ENCODE results near the gene STAMBP.
"Not testable (repeated sequence)": the region's sequence is repeated elsewhere in the genome, so short reads cannot be mapped to it uniquely, and the experiment has no call there.

Gene STAMBP

GRCh38 chr2:73894877-73895276 lies 66.1 kb downstream of the STAMBP start:
- Histone ChIP-seq H3K9me3 (ENCODE audit: low read length) (no peaks in the 10 kb centered on the region), H3K36me3 (ENCODE audit: insufficient read depth, low read length) (no peaks in the 10 kb centered on the region), H3K4me3 (ENCODE audit: low read length) (no peak overlapping the region), H3K4me1 (ENCODE audit: insufficient read depth, low read length) (peaks cover 20% of the 10 kb centered on the region), H2AFZ (ENCODE audit: low read depth, low read length) (no peak overlapping the region), H3K27me3 (ENCODE audit: insufficient read depth, low read length) (peaks cover 13% of the 10 kb centered on the region)

GRCh38 chr2:73895473-73895872 lies 66.7 kb downstream of the STAMBP start:
- no peak overlapping the region for H2AFZ ChIP-seq (ENCODE audit: low read depth, low read length)
- no peaks in the 10 kb centered on the region for H3K36me3 ChIP-seq (ENCODE audit: insufficient read depth, low read length)
- H3K27me3 ChIP-seq (ENCODE audit: insufficient read depth, low read length): peaks cover 13% of the 10 kb centered on the region
- H3K9me3 ChIP-seq (ENCODE audit: low read length): no peaks in the 10 kb centered on the region
- H3K4me1 ChIP-seq (ENCODE audit: insufficient read depth, low read length): peaks cover 20% of the 10 kb centered on the region
- no peak overlapping the region for H3K4me3 ChIP-seq (ENCODE audit: low read length)

- H3K4me3 ChIP-seq (ENCODE audit: low read length): no peak overlapping the region
- no peak overlapping the region for H2AFZ ChIP-seq (ENCODE audit: low read depth, low read length)
- peaks cover 20% of the 10 kb centered on the region for H3K4me1 ChIP-seq (ENCODE audit: insufficient read depth, low read length)
- H3K36me3 ChIP-seq (ENCODE audit: insufficient read depth, low read length): no peaks in the 10 kb centered on the region
- H3K27me3 ChIP-seq (ENCODE audit: insufficient read depth, low read length): peaks cover 2% of the 10 kb centered on the region
- H3K9me3 ChIP-seq (ENCODE audit: low read length): no peaks in the 10 kb centered on the region
These were observed 67.8 kb downstream of the STAMBP start for GRCh38 chr2:73896362-73897239.

- Histone ChIP-seq H3K4me1 (ENCODE audit: insufficient read depth, low read length) (peaks cover 20% of the 10 kb centered on the region), H3K9me3 (ENCODE audit: low read length) (no peaks in the 10 kb centered on the region), H3K27me3 (ENCODE audit: insufficient read depth, low read length) (no peaks in the 10 kb centered on the region), H3K4me3 (ENCODE audit: low read length) (no peak overlapping the region), H2AFZ (ENCODE audit: low read depth, low read length) (no peak overlapping the region), H3K36me3 (ENCODE audit: insufficient read depth, low read length) (no peaks in the 10 kb centered on the region)
These were observed 68.5 kb downstream of the STAMBP start for GRCh38 chr2:73897240-73897583.

- no peaks in the 10 kb centered on the region for H3K9me3 ChIP-seq (ENCODE audit: low read length)
- peaks cover 15% of the 10 kb centered on the region for H3K4me1 ChIP-seq (ENCODE audit: insufficient read depth, low read length)
- no peak overlapping the region for H2AFZ ChIP-seq (ENCODE audit: low read depth, low read length)
- H3K36me3 ChIP-seq (ENCODE audit: insufficient read depth, low read length): no peaks in the 10 kb centered on the region
- H3K27me3 ChIP-seq (ENCODE audit: insufficient read depth, low read length): no peaks in the 10 kb centered on the region
- no peak overlapping the region for H3K4me3 ChIP-seq (ENCODE audit: low read length)
These were observed 69.2 kb downstream of the STAMBP start for GRCh38 chr2:73897934-73898333.

- no peaks in the 10 kb centered on the region for H3K36me3 ChIP-seq (ENCODE audit: insufficient read depth, low read length)
- no peaks in the 10 kb centered on the region for H3K9me3 ChIP-seq (ENCODE audit: low read length)
- H3K4me3 ChIP-seq (ENCODE audit: low read length): no peak overlapping the region
- H3K4me1 ChIP-seq (ENCODE audit: insufficient read depth, low read length): peaks cover 14% of the 10 kb centered on the region
- H2AFZ ChIP-seq (ENCODE audit: low read depth, low read length): no peak overlapping the region
- H3K27me3 ChIP-seq (ENCODE audit: insufficient read depth, low read length): no peaks in the 10 kb centered on the region
These were observed 71.1 kb downstream of the STAMBP start for GRCh38 chr2:73899801-73900336.

GRCh38 chr2:73901143-73901542 lies 72.4 kb downstream of the STAMBP start:
- H2AFZ ChIP-seq (ENCODE audit: low read depth, low read length): no peak overlapping the region
- no peaks in the 10 kb centered on the region for H3K27me3 ChIP-seq (ENCODE audit: insufficient read depth, low read length)
- no peak overlapping the region for H3K4me3 ChIP-seq (ENCODE audit: low read length)
- H3K36me3 ChIP-seq (ENCODE audit: insufficient read depth, low read length): no peaks in the 10 kb centered on the region
- H3K4me1 ChIP-seq (ENCODE audit: insufficient read depth, low read length): peaks cover 12% of the 10 kb centered on the region
- no peaks in the 10 kb centered on the region for H3K9me3 ChIP-seq (ENCODE audit: low read length)

GRCh38 chr2:73902284-73902683 lies 73.5 kb downstream of the STAMBP start:
- H3K4me3 ChIP-seq (ENCODE audit: low read length): no peak overlapping the region
- H3K9me3 ChIP-seq (ENCODE audit: low read length): no peaks in the 10 kb centered on the region
- no peaks in the 10 kb centered on the region for H3K27me3 ChIP-seq (ENCODE audit: insufficient read depth, low read length)
- H3K36me3 ChIP-seq (ENCODE audit: insufficient read depth, low read length): no peaks in the 10 kb centered on the region
- peaks cover 1% of the 10 kb centered on the region for H3K4me1 ChIP-seq (ENCODE audit: insufficient read depth, low read length)
- no peak overlapping the region for H2AFZ ChIP-seq (ENCODE audit: low read depth, low read length)

- no peaks in the 10 kb centered on the region for H3K4me1 ChIP-seq (ENCODE audit: insufficient read depth, low read length)
- no peaks in the 10 kb centered on the region for H3K9me3 ChIP-seq (ENCODE audit: low read length)
- no peaks in the 10 kb centered on the region for H3K27me3 ChIP-seq (ENCODE audit: insufficient read depth, low read length)
- no peak overlapping the region for H3K4me3 ChIP-seq (ENCODE audit: low read length)
- no peaks in the 10 kb centered on the region for H3K36me3 ChIP-seq (ENCODE audit: insufficient read depth, low read length)
- H2AFZ ChIP-seq (ENCODE audit: low read depth, low read length): no peak overlapping the region
These were observed 74.6 kb downstream of the STAMBP start for GRCh38 chr2:73903313-73903712.

- H3K27me3 ChIP-seq (ENCODE audit: insufficient read depth, low read length); H3K36me3 ChIP-seq (ENCODE audit: insufficient read depth, low read length); H3K4me1 ChIP-seq (ENCODE audit: insufficient read depth, low read length); H2AFZ ChIP-seq (ENCODE audit: low read depth, low read length); H3K4me3 ChIP-seq (ENCODE audit: low read length); H3K9me3 ChIP-seq (ENCODE audit: low read length): not testable (repeated sequence)
These were observed 75.3 kb downstream of the STAMBP start for GRCh38 chr2:73903949-73904613.

GRCh38 chr2:73904952-73905351 lies 76.2 kb downstream of the STAMBP start:
- Histone ChIP-seq H2AFZ (ENCODE audit: low read depth, low read length) (no peak overlapping the region), H3K27me3 (ENCODE audit: insufficient read depth, low read length) (no peaks in the 10 kb centered on the region), H3K9me3 (ENCODE audit: low read length) (no peaks in the 10 kb centered on the region), H3K36me3 (ENCODE audit: insufficient read depth, low read length) (no peaks in the 10 kb centered on the region), H3K4me3 (ENCODE audit: low read length) (no peak overlapping the region), H3K4me1 (ENCODE audit: insufficient read depth, low read length) (no peaks in the 10 kb centered on the region)

GRCh38 chr2:73906847-73907505 lies 78.2 kb downstream of the STAMBP start:
- Histone ChIP-seq H3K36me3 (ENCODE audit: insufficient read depth, low read length) (no peaks in the 10 kb centered on the region), H3K27me3 (ENCODE audit: insufficient read depth, low read length) (no peaks in the 10 kb centered on the region), H3K9me3 (ENCODE audit: low read length) (no peaks in the 10 kb centered on the region), H2AFZ (ENCODE audit: low read depth, low read length) (no peak overlapping the region), H3K4me3 (ENCODE audit: low read length) (no peak overlapping the region), H3K4me1 (ENCODE audit: insufficient read depth, low read length) (no peaks in the 10 kb centered on the region)

- no peak overlapping the region for H3K4me3 ChIP-seq (ENCODE audit: low read length)
- no peaks in the 10 kb centered on the region for H3K9me3 ChIP-seq (ENCODE audit: low read length)
- no peak overlapping the region for H2AFZ ChIP-seq (ENCODE audit: low read depth, low read length)
- no peaks in the 10 kb centered on the region for H3K27me3 ChIP-seq (ENCODE audit: insufficient read depth, low read length)
- no peaks in the 10 kb centered on the region for H3K36me3 ChIP-seq (ENCODE audit: insufficient read depth, low read length)
- H3K4me1 ChIP-seq (ENCODE audit: insufficient read depth, low read length): no peaks in the 10 kb centered on the region
These were observed 79.2 kb downstream of the STAMBP start for GRCh38 chr2:73907840-73908452.
